NCI-H2227 (cell line): ENCODE results near the gene CEP78.
A peak's percentile ranks its signal among the peaks of the same experiment; 100 is the strongest.
"Not testable (repeated sequence)": the region's sequence is repeated elsewhere in the genome, so short reads cannot be mapped to it uniquely, and the experiment has no call there.

ENCODE experiments used
- DNase-seq: peaks from one replicate; lab custom pipeline; 2025; ENCODE audit not compliant: unreplicated experiment; lab: John Stamatoyannopoulos, UW

CEP78 gene

GRCh38 chr9:78235762-78236550 is at the start of gene CEP78:
Gene CEP78 (plus strand): TSS chr9:78236075. CDS start chr9:78236351, 276 bp downstream.
- DNase-seq, result peak; percentile 95

GRCh38 chr9:78187763-78188484 is 48.0 kb upstream of the CEP78 start:
- no peak for DNase-seq

GRCh38 chr9:78188594-78188993 is 47.3 kb upstream of the CEP78 start:
- DNase-seq, result no peak

- no peak for DNase-seq
These were observed 46.9 kb upstream of the CEP78 start for GRCh38 chr9:78189001-78189400.

GRCh38 chr9:78189461-78189860 is 46.4 kb upstream of the CEP78 start:
- no peak for DNase-seq

GRCh38 chr9:78191931-78192330 is 43.9 kb upstream of the CEP78 start:
- no peak for DNase-seq

- DNase-seq, result no peak
These were observed 39.6 kb upstream of the CEP78 start for GRCh38 chr9:78196258-78196657.

- peak; percentile 53 for DNase-seq
These were observed 34.6 kb upstream of the CEP78 start for GRCh38 chr9:78201158-78201777.

- DNase-seq, result no peak
These were observed 28.6 kb upstream of the CEP78 start for GRCh38 chr9:78207319-78207718.

GRCh38 chr9:78207901-78208300 is 28.0 kb upstream of the CEP78 start:
- DNase-seq, result no peak

GRCh38 chr9:78209127-78209526 is 26.7 kb upstream of the CEP78 start:
- DNase-seq, result no peak

- DNase-seq, result no peak
These were observed 25.0 kb upstream of the CEP78 start for GRCh38 chr9:78210841-78211301.

- no peak for DNase-seq
These were observed 23.0 kb upstream of the CEP78 start for GRCh38 chr9:78212868-78213267.

GRCh38 chr9:78213712-78214111 is 22.2 kb upstream of the CEP78 start:
- DNase-seq, result peak; percentile 13

GRCh38 chr9:78214492-78214891 is 21.4 kb upstream of the CEP78 start:
- DNase-seq, result no peak

- DNase-seq, result no peak
These were observed 20.2 kb upstream of the CEP78 start for GRCh38 chr9:78215706-78216105.

GRCh38 chr9:78218890-78219289 is 17.0 kb upstream of the CEP78 start:
- DNase-seq, result no peak

- DNase-seq, result no peak
These were observed 14.4 kb upstream of the CEP78 start for GRCh38 chr9:78221425-78221824.

- not testable (repeated sequence) for DNase-seq
These were observed 14.0 kb upstream of the CEP78 start for GRCh38 chr9:78221841-78222240.

GRCh38 chr9:78230761-78231160 is 5.1 kb upstream of the CEP78 start:
- no peak for DNase-seq

GRCh38 chr9:78232471-78232870 is 3.4 kb upstream of the CEP78 start:
- DNase-seq, result not testable (repeated sequence)

GRCh38 chr9:78234810-78235209 is 1.1 kb upstream of the CEP78 start:
- no peak for DNase-seq
